NCI-H526 (cell line): ENCODE results near the gene FERMT2.
A peak's percentile ranks its signal among the peaks of the same experiment; 100 is the strongest.
"Not testable (repeated sequence)": the region's sequence is repeated elsewhere in the genome, so short reads cannot be mapped to it uniquely, and the experiment has no call there.

ENCODE experiments used
- DNase-seq, 2 experiments: peaks; one replicate each; lab custom pipeline; 2025; lab: John Stamatoyannopoulos, UW

Gene FERMT2

GRCh38 chr14:52948039-52948438, 2.8 kb downstream of the FERMT2 start:
- DNase-seq = no peak

- DNase-seq = no peak
Observed at GRCh38 chr14:52944254-52944653, 6.6 kb downstream of the FERMT2 start.

- DNase-seq = no peak
Observed at GRCh38 chr14:52939427-52939826, 11.4 kb downstream of the FERMT2 start.

- no peak for DNase-seq
Observed at GRCh38 chr14:52937869-52938268, 13.0 kb downstream of the FERMT2 start.

GRCh38 chr14:52937306-52937705, 13.5 kb downstream of the FERMT2 start:
- no peak for DNase-seq

- no peak for DNase-seq
Observed at GRCh38 chr14:52936437-52936836, 14.4 kb downstream of the FERMT2 start.

GRCh38 chr14:52935833-52936232, 15.0 kb downstream of the FERMT2 start:
- DNase-seq = no peak

- DNase-seq = no peak
Observed at GRCh38 chr14:52934762-52935161, 16.1 kb downstream of the FERMT2 start.

GRCh38 chr14:52929192-52929807, 21.6 kb downstream of the FERMT2 start:
- no peak for DNase-seq

- DNase-seq = no peak
Observed at GRCh38 chr14:52926953-52927352, 23.9 kb downstream of the FERMT2 start.

- DNase-seq = no peak
Observed at GRCh38 chr14:52923902-52924575, 26.8 kb downstream of the FERMT2 start.

- no peak for DNase-seq
Observed at GRCh38 chr14:52922656-52923055, 28.2 kb downstream of the FERMT2 start.

GRCh38 chr14:52922059-52922458, 28.8 kb downstream of the FERMT2 start:
- DNase-seq = no peak

GRCh38 chr14:52920411-52920810, 30.4 kb downstream of the FERMT2 start:
- DNase-seq = not testable (repeated sequence)

GRCh38 chr14:52919971-52920370, 30.9 kb downstream of the FERMT2 start:
- no peak for DNase-seq

GRCh38 chr14:52918486-52918885, 32.4 kb downstream of the FERMT2 start:
- no peak for DNase-seq

- no peak for DNase-seq
Observed at GRCh38 chr14:52917735-52918134, 33.1 kb downstream of the FERMT2 start.

GRCh38 chr14:52914295-52914694, 36.6 kb downstream of the FERMT2 start:
- DNase-seq = no peak

GRCh38 chr14:52913271-52913670, 37.6 kb downstream of the FERMT2 start:
- DNase-seq = no peak

- no peak for DNase-seq
Observed at GRCh38 chr14:52911904-52912303, 38.9 kb downstream of the FERMT2 start.

- DNase-seq = no peak
Observed at GRCh38 chr14:52910572-52910971, 40.3 kb downstream of the FERMT2 start.

- peak; percentile 77 to 81 for DNase-seq
Observed at GRCh38 chr14:52907949-52908348, 42.9 kb downstream of the FERMT2 start.

- no peak for DNase-seq
Observed at GRCh38 chr14:52906141-52906601, 44.7 kb downstream of the FERMT2 start.
